DOHH2 (cell line): Measurements from ENCODE around the gene SBK3.

Source experiments
- CTCF ChIP-seq: fragments of 200-600 bp; sonication (generic); IDR thresholded peaks from one replicate; pipeline ENCODE4 v1.5.1; 2014; ENCODE audit warnings: antibody characterized with exemption, mild to moderate bottlenecking, low read depth, low read length; ENCODE audit not compliant: poor library complexity, severe bottlenecking
- EZH2phosphoT487 ChIP-seq: fragments of 200-600 bp; sonication (generic); IDR thresholded peaks from 2 replicates; pipeline ENCODE4 v1.6.1; 2017; ENCODE audit warnings: borderline replicate concordance, mild to moderate bottlenecking, antibody characterized with exemption, low read length, moderate library complexity, mixed read lengths

- TF ChIP-seq CTCF = peak; percentile 85
- TF ChIP-seq EZH2phosphoT487 = no peak
Measured at GRCh38 chr19:55516878-55517620, 28.3 kb downstream of the SBK3 start.
